ENCODE data around the gene ZSWIM3.
"Not testable (repeated sequence)": the region's sequence is repeated elsewhere in the genome, so short reads cannot be mapped to it uniquely, and the experiment has no call there.

Gene ZSWIM3

GRCh38 chr20:45827712-45828111 is 29.7 kb upstream of the ZSWIM3 start:
- H3K9me3 ChIP-seq (ENCODE audit: control insufficient read depth, insufficient read depth, low read length), result no peaks in the 10 kb centered on the region
- H3K27me3 ChIP-seq (ENCODE audit: control insufficient read depth, low read length), result peaks cover 8% of the 10 kb centered on the region
- H3K4me3 ChIP-seq (ENCODE audit: low read length), result no peak overlapping the region
- no peak overlapping the region for H3K27ac ChIP-seq (ENCODE audit: low read depth, low read length)
- no peaks in the 10 kb centered on the region for H4K20me1 ChIP-seq (ENCODE audit: control insufficient read depth, insufficient read depth, low read depth, low read length)
- no peaks in the 10 kb centered on the region for H3K79me2 ChIP-seq (ENCODE audit: control insufficient read depth, low read length)
- no peaks in the 10 kb centered on the region for H3K36me3 ChIP-seq (ENCODE audit: control insufficient read depth, low read length)
- H3F3A ChIP-seq (ENCODE audit: control insufficient read depth, insufficient read depth), result no peaks in the 10 kb centered on the region
- TF ChIP-seq CTCF (IDR thresholded peaks at IDR 0.05; ENCODE audit: low read depth, low read length, poor library complexity, severe bottlenecking), result no peak
- TF ChIP-seq EZH2phosphoT487 (IDR thresholded peaks at IDR 0.05; ENCODE audit: borderline replicate concordance, low read length), result no peak
- H3K4me2 ChIP-seq (ENCODE audit: low read length), result no peak overlapping the region
- no peaks in the 10 kb centered on the region for H3K9me2 ChIP-seq (replicated peaks; ENCODE audit: control insufficient read depth, low read length)
- peaks cover 7% of the 10 kb centered on the region; the same call in 1 of the 2 replicates for H3K4me1 ChIP-seq (ENCODE audit: control insufficient read depth, low read length)

DNA sequence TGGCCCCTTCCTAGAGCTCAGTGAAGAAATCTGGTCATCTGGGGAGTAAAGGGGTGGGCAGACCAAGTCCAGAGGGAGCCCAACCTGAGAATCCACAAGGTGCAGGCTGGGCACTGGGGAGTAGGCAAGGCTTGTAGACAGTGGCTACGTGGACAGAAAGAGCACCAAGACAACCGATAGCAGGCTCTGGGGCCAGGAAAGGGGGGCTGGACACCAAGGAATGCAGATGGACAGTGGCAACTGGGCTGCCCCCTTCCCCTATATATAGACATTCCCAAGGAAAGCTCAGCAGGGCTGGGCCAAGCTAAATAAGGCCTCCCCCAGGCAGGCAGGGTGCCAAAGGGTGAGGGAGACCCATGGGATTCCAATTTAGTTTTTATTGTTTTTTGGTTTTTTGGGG is 28.8 kb upstream of the ZSWIM3 start:
- no peak for TF ChIP-seq CTCF (IDR thresholded peaks at IDR 0.05; ENCODE audit: low read depth, low read length, poor library complexity, severe bottlenecking)
- no peak for TF ChIP-seq EZH2phosphoT487 (IDR thresholded peaks at IDR 0.05; ENCODE audit: borderline replicate concordance, low read length)
- no peak overlapping the region for H3K27ac ChIP-seq (ENCODE audit: low read depth, low read length)
- no peaks in the 10 kb centered on the region for H4K20me1 ChIP-seq (ENCODE audit: control insufficient read depth, insufficient read depth, low read depth, low read length)
- H3K4me3 ChIP-seq (ENCODE audit: low read length), result no peak overlapping the region
- H3K79me2 ChIP-seq (ENCODE audit: control insufficient read depth, low read length), result no peaks in the 10 kb centered on the region
- H3K9me2 ChIP-seq (replicated peaks; ENCODE audit: control insufficient read depth, low read length), result no peaks in the 10 kb centered on the region
- H3K36me3 ChIP-seq (ENCODE audit: control insufficient read depth, low read length), result no peaks in the 10 kb centered on the region
- no peaks in the 10 kb centered on the region for H3F3A ChIP-seq (ENCODE audit: control insufficient read depth, insufficient read depth)
- H3K27me3 ChIP-seq (ENCODE audit: control insufficient read depth, low read length), result peaks cover 17% of the 10 kb centered on the region
- H3K4me1 ChIP-seq (ENCODE audit: control insufficient read depth, low read length), result peaks cover 13% of the 10 kb centered on the region
- no peaks in the 10 kb centered on the region for H3K9me3 ChIP-seq (ENCODE audit: control insufficient read depth, insufficient read depth, low read length)
- no peak overlapping the region for H3K4me2 ChIP-seq (ENCODE audit: low read length)

DNA sequence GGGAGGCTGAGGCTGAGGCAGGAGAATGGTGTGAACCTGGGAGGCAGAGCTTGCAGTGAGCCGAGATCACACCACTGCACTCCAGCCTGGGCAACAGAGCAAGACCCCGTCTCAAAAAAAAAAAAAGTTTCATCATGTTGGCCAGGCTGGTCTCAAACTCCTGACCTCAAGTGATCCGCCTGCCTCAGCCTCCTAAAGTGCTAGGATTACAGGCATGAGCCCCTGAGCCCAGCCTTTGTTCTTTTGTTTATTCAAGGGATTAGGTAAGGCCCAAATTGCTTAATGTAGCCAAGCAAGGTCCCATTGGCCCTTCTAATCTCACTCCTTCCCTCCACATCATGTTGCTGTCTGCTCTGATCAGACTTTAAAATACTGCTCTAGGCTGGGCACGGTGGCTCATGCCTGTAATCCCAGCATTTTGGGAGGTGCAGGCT is 27.7 kb upstream of the ZSWIM3 start:
- not testable (repeated sequence) for H3F3A ChIP-seq (ENCODE audit: control insufficient read depth, insufficient read depth); H4K20me1 ChIP-seq (ENCODE audit: control insufficient read depth, insufficient read depth, low read depth, low read length); H3K4me2 ChIP-seq (ENCODE audit: low read length); H3K27ac ChIP-seq (ENCODE audit: low read depth, low read length); H3K4me3 ChIP-seq (ENCODE audit: low read length); H3K36me3 ChIP-seq (ENCODE audit: control insufficient read depth, low read length); H3K9me3 ChIP-seq (ENCODE audit: control insufficient read depth, insufficient read depth, low read length); H3K9me2 ChIP-seq (replicated peaks; ENCODE audit: control insufficient read depth, low read length); H3K79me2 ChIP-seq (ENCODE audit: control insufficient read depth, low read length)
- H3K4me1 ChIP-seq (ENCODE audit: control insufficient read depth, low read length), result peaks cover 11% of the 10 kb centered on the region
- H3K27me3 ChIP-seq (ENCODE audit: control insufficient read depth, low read length), result peaks cover 23% of the 10 kb centered on the region

DNA sequence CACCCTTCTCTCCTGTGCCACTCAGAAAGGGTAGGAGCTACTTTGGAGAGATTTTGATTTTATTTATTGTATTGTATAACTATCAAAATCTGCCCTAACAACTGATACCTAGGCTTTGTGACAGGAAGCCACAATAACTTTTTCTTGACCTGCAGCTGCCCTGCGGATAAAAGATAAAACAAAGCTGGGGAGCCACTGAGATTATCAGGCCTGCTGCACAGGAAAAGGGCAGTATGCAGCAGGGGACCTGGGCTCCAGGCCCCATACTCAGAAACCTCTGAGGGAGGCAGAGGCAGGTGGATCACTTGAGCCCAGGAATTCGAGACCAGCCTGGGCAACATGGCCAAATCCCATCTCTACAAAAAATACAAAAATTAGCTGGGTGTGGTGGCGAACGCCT is 24.8 kb upstream of the ZSWIM3 start:
- Histone ChIP-seq H3K4me2 (ENCODE audit: low read length) (no peak overlapping the region), H3K4me3 (ENCODE audit: low read length) (no peak overlapping the region), H3K9me2 (replicated peaks; ENCODE audit: control insufficient read depth, low read length) (no peaks in the 10 kb centered on the region), H4K20me1 (ENCODE audit: control insufficient read depth, insufficient read depth, low read depth, low read length) (no peaks in the 10 kb centered on the region), H3K27ac (ENCODE audit: low read depth, low read length) (no peak overlapping the region), H3F3A (ENCODE audit: control insufficient read depth, insufficient read depth) (0 out of 2 replicates have a peak, but pooled peaks cover 2% of the 10 kb centered on the region), H3K27me3 (ENCODE audit: control insufficient read depth, low read length) (peaks cover 23% of the 10 kb centered on the region), H3K4me1 (ENCODE audit: control insufficient read depth, low read length) (peaks cover 11% of the 10 kb centered on the region), H3K79me2 (ENCODE audit: control insufficient read depth, low read length) (no peaks in the 10 kb centered on the region), H3K36me3 (ENCODE audit: control insufficient read depth, low read length) (no peaks in the 10 kb centered on the region), H3K9me3 (ENCODE audit: control insufficient read depth, insufficient read depth, low read length) (no peaks in the 10 kb centered on the region)
- TF ChIP-seq CTCF (IDR thresholded peaks at IDR 0.05; ENCODE audit: low read depth, low read length, poor library complexity, severe bottlenecking), result no peak
- TF ChIP-seq EZH2phosphoT487 (IDR thresholded peaks at IDR 0.05; ENCODE audit: borderline replicate concordance, low read length), result no peak

Measured in DOHH2 (cell line).